ENCODE results near the gene BHLHE41. TPM values are rescaled to one million over a fixed set of nuclear protein-coding genes. Genes with fewer than 3 reads are reported as not detected.

The BHLHE41 gene
- polyA plus RNA-seq, 1 of the 3 experiments (the other 2 are of a cell fraction), result 16.1 TPM

- Histone ChIP-seq H3K9ac (peak overlapping the region; percentile 75), H4K20me1 (ENCODE audit: insufficient read depth) (no peaks in the 10 kb centered on the region), H2AFZ (ENCODE audit: low read depth) (peak overlapping the region; percentile 47; the same call in 1 of the 2 replicates), H3K4me3 (ENCODE audit: low read depth in 2 of 2, low read length in 1 of 2) (peak overlapping the region; percentile 58 to 65), H3F3A (replicated peaks; ENCODE audit: insufficient read depth) (peaks cover 4% of the 10 kb centered on the region), H3K36me3 (replicated peaks in 1 of 2; ENCODE audit: control insufficient read depth in 1 of 2, insufficient read depth in 2 of 2, low read length in 1 of 2) (no peaks in the 10 kb centered on the region), H3K27me3 (ENCODE audit: insufficient read depth) (no peaks in the 10 kb centered on the region), H3K4me2 (peak overlapping the region; percentile 70), H3K4me1 (ENCODE audit: control insufficient read depth in 1 of 2, insufficient read depth in 2 of 2, low read depth in 1 of 2, low read length in 1 of 2) (peaks cover 2 to 12% of the 10 kb centered on the region in 2 experiments; a peak in 3 of 4 replicates), H3K9me3 (no peaks in the 10 kb centered on the region), H3K9me2 (no peaks in the 10 kb centered on the region), H3K27ac (ENCODE audit: low read depth in 2 of 2, low read length in 1 of 2) (peak overlapping the region; percentile 51 to 82), H3K79me2 (ENCODE audit: insufficient read depth) (no peaks in the 10 kb centered on the region)
- POLR2A ChIA-PET, result no interaction called here
- WGBS (ENCODE audit: low lambda C conversion rate), result 9% methylated on average over 16 of the region's 72 CpGs
- peak; percentile 99 for DNase-seq
- CTCF ChIA-PET, result interaction anchor here (1.0 to 2.1 kb wide), 7 partner anchors 10 to 720 kb away, joined by 3 to 8 read pairs (median 5); partner anchors contain the start of gene BHLHE41
- TF ChIP-seq, protein P1, sequence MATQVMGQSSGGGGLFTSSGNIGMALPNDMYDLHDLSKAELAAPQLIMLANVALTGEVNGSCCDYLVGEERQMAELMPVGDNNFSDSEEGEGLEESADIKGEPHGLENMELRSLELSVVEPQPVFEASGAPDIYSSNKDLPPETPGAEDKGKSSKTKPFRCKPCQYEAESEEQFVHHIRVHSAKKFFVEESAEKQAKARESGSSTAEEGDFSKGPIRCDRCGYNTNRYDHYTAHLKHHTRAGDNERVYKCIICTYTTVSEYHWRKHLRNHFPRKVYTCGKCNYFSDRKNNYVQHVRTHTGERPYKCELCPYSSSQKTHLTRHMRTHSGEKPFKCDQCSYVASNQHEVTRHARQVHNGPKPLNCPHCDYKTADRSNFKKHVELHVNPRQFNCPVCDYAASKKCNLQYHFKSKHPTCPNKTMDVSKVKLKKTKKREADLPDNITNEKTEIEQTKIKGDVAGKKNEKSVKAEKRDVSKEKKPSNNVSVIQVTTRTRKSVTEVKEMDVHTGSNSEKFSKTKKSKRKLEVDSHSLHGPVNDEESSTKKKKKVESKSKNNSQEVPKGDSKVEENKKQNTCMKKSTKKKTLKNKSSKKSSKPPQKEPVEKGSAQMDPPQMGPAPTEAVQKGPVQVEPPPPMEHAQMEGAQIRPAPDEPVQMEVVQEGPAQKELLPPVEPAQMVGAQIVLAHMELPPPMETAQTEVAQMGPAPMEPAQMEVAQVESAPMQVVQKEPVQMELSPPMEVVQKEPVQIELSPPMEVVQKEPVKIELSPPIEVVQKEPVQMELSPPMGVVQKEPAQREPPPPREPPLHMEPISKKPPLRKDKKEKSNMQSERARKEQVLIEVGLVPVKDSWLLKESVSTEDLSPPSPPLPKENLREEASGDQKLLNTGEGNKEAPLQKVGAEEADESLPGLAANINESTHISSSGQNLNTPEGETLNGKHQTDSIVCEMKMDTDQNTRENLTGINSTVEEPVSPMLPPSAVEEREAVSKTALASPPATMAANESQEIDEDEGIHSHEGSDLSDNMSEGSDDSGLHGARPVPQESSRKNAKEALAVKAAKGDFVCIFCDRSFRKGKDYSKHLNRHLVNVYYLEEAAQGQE (IDR thresholded peaks at IDR 0.05; ENCODE audit: low read depth, low read length), result no peak
- TF ChIP-seq USF1 (IDR thresholded peaks at IDR 0.05; ENCODE audit: borderline replicate concordance, low read depth) (peak; percentile 89), RFX5 (IDR thresholded peaks at IDR 0.05; ENCODE audit: low read length) (no peak), POLR2AphosphoS5 (IDR thresholded peaks at IDR 0.05; ENCODE audit: low read depth, low read length) (no peak; the same call in 1 of the 2 replicates), JUND (IDR thresholded peaks at IDR 0.05) (0 out of 2 replicates have a peak, but pooled peaks have one; percentile 7), EZH2phosphoT487 (IDR thresholded peaks at IDR 0.05; ENCODE audit: borderline replicate concordance, low read depth) (no peak), FOXM1 (IDR thresholded peaks at IDR 0.05; ENCODE audit: low read depth) (no peak), NFIC (IDR thresholded peaks at IDR 0.05; ENCODE audit: borderline replicate concordance) (no peak), NRF1 (IDR thresholded peaks at IDR 0.05; ENCODE audit: low read depth, low read length) (peak; percentile 71), TEAD4 (IDR thresholded peaks at IDR 0.05; ENCODE audit: borderline replicate concordance, insufficient read depth) (no peak), ZBTB33 (IDR thresholded peaks at IDR 0.05; ENCODE audit: borderline replicate concordance, low read depth) (no peak), RCOR1 (IDR thresholded peaks at IDR 0.05; ENCODE audit: low read length) (no peak; the same call in 1 of the 2 replicates), CHD2 (IDR thresholded peaks at IDR 0.05; ENCODE audit: low read length, partially characterized antibody) (peak; percentile 9), TAF1 (IDR thresholded peaks at IDR 0.05; ENCODE audit: borderline replicate concordance, low read depth, low read length) (peak; percentile 18; the same call in 1 of the 2 replicates), MXI1 (IDR thresholded peaks at IDR 0.05; ENCODE audit: low read depth, low read length) (peak; percentile 92), SMC3 (IDR thresholded peaks at IDR 0.05; ENCODE audit: low read depth, low read length) (no peak), IRF3 (IDR thresholded peaks at IDR 0.05; ENCODE audit: low read depth, low read length) (no peak), PBX3 (IDR thresholded peaks at IDR 0.05) (no peak), SIN3A (IDR thresholded peaks at IDR 0.05; ENCODE audit: borderline replicate concordance, low read depth, low read length) (peak; percentile 35), GATA2 (CRISPR knock-in tag; IDR thresholded peaks at IDR 0.05) (0 out of 2 replicates have a peak, but pooled peaks have one; percentile 21), TCF12 (IDR thresholded peaks at IDR 0.05) (peak; percentile 20), EP300 (IDR thresholded peaks at IDR 0.05; ENCODE audit: borderline replicate concordance in 1 of 2, low read depth in 1 of 2, low read length in 1 of 2) (peak in 1 of 2 experiments; percentile 39; a peak in 1 of 4 replicates), RXRA (IDR thresholded peaks at IDR 0.05; ENCODE audit: borderline replicate concordance, low read depth) (no peak), ELF1 (IDR thresholded peaks at IDR 0.05) (no peak)
Observed at GRCh38 chr12:26113853-26114719, 10.8 kb downstream of the BHLHE41 start.
